ENCODE results near the gene ATR.
"Not testable (repeated sequence)": the region's sequence is repeated elsewhere in the genome, so short reads cannot be mapped to it uniquely, and the experiment has no call there.

Gene ATR

GRCh38 chr3:142450189-142450588 is 128.3 kb downstream of the ATR start:
- no peak for DNase-seq (ENCODE audit: low spot score)
- in situ Hi-C loops (cut with MboI; ENCODE audit: low sequenced_read_pairs, unreplicated experiment): no loop called here
- TF ChIP-seq CTCF (IDR thresholded peaks at IDR 0.05; ENCODE audit: borderline replicate concordance, control extremely low read depth, extremely low read depth, insufficient read depth, missing control alignments): no peak

- DNase-seq (ENCODE audit: low spot score): peak; percentile 98
- in situ Hi-C loops (cut with MboI; ENCODE audit: low sequenced_read_pairs, unreplicated experiment): no loop called here
Observed at GRCh38 chr3:142447852-142448823, 130.4 kb downstream of the ATR start, which contains the start of gene XRN1. TSS of gene XRN1 (minus strand) at chr3:142448037. CDS start at chr3:142447944, 93 bp downstream.

GRCh38 chr3:142447301-142447851 is 131.2 kb downstream of the ATR start:
- DNase-seq (ENCODE audit: low spot score): peak; percentile 56
- no peak for TF ChIP-seq CTCF (IDR thresholded peaks at IDR 0.05; ENCODE audit: borderline replicate concordance, control extremely low read depth, extremely low read depth, insufficient read depth, missing control alignments)
- in situ Hi-C loops (cut with MboI; ENCODE audit: low sequenced_read_pairs, unreplicated experiment): no loop called here

More at GRCh38 chr3:142447852-142448823, 130.4 kb downstream of the ATR start, which contains the start of gene XRN1:
- no peak for TF ChIP-seq CTCF (IDR thresholded peaks at IDR 0.05; ENCODE audit: borderline replicate concordance, control extremely low read depth, extremely low read depth, insufficient read depth, missing control alignments)

GRCh38 chr3:142445816-142446254 is 132.7 kb downstream of the ATR start:
- peak; percentile 68 for DNase-seq (ENCODE audit: low spot score)
- TF ChIP-seq CTCF (IDR thresholded peaks at IDR 0.05; ENCODE audit: borderline replicate concordance, control extremely low read depth, extremely low read depth, insufficient read depth, missing control alignments): no peak
- in situ Hi-C loops (cut with MboI; ENCODE audit: low sequenced_read_pairs, unreplicated experiment): no loop called here

- in situ Hi-C loops (cut with MboI; ENCODE audit: low sequenced_read_pairs, unreplicated experiment): no loop called here
- no peak for TF ChIP-seq CTCF (IDR thresholded peaks at IDR 0.05; ENCODE audit: borderline replicate concordance, control extremely low read depth, extremely low read depth, insufficient read depth, missing control alignments)
- no peak for DNase-seq (ENCODE audit: low spot score)
Observed at GRCh38 chr3:142444343-142444742, 134.2 kb downstream of the ATR start.

GRCh38 chr3:142443060-142443459 is 135.5 kb downstream of the ATR start:
- in situ Hi-C loops (cut with MboI; ENCODE audit: low sequenced_read_pairs, unreplicated experiment); DNase-seq (ENCODE audit: low spot score): not testable (repeated sequence)

DNA sequence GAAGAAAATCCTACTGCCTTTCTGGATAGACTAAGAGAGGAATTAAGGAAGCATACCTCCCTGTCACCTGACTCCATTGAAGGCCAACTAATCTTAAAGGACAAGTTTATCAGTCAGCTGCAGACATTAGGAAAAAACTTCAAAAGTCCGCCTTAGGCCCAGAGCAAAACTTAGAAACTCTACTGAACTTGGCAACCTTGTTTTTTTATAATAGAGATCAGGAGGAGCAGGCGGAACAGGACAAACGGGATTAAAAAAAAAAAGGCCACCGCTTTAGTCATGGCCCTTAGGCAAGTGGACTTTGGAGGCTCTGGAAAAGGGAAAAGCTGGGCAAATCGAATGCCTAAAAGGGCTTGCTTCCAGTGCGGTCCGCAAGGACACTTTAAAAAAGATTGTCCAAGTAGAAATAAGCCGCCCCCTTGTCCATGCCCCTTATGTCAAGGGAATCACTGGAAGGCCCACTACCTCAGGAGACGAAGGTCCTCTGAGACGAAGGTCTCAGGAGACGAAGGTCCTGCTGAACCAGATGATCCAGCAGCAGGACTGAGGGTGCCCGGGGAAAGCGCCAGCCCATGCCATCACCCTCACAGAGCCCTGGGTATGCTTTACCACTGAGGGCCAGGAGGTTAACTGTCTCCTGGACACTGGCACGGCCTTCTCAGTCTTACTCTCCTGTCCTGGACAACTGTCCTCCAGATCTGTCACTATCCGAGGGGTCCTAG is 138.9 kb downstream of the ATR start:
- DNase-seq (ENCODE audit: low spot score); in situ Hi-C loops (cut with MboI; ENCODE audit: low sequenced_read_pairs, unreplicated experiment): not testable (repeated sequence)

DNA sequence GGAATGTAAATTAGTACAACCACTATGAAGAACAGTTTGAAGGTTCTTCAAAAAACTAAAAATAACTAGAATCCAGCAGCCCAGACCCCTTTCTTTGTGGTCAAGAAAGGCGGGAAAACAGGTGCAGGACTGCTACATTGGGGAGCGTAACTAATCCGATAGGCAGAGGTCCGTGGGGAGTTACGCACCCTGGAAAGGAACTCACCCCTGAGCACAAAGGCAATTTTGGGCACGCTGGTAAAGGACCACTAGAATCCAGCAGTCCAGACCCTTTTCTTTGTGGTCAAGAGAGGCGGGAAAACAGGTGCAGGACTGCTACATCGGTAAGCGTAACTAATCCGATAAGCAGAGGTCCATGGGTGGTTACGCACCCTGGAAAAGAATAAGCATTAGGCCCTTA is 140.4 kb downstream of the ATR start:
- in situ Hi-C loops (cut with MboI; ENCODE audit: low sequenced_read_pairs, unreplicated experiment); DNase-seq (ENCODE audit: low spot score): not testable (repeated sequence)

Measured in GM13976 (cell line).